ENCODE data around the gene HESX1.

HESX1 gene

DNA sequence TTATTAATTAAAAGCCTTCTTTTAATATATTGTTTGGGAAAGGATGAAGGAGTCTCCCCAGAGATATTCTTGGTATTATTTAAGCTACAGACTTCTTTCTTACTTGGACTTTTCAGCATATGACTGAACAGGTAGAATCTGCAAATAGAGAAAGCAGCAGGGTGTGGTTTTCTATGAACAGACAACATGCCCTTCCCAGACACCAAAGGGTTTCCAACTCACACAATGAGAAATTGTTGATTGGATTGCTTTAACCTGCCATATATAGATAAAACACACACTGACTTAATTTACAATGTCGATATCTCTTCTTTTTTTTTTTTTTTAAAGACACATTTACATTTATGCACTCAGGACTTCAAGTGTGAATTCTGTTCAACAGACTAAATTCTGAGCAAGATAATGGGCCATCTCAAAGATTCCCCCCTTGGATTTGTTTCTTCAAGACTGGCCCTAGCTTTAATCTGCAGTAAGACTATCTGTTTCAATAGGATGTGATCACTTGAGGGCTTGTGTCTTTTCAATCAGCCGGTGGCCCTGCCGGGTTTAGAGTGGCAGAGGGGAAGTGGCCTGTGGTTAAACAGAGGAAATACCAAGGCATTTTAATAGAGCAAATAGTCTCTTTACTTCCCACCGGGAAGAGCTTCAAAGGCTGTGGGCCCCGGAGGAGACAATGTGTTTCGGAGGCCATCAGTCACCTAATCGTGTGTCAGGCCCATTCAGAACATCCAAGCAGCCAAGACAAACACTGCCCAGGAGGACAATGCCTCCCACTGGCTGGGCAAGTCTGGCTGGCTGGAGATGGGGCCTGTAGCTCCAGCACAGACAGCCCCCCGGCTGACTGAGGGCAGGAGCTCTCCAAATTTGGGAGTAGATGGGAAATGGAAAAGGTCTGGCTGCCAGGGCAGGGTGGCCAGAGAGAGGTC lies 40.7 kb downstream of the HESX1 start:
- 0 to 4% methylated on average over 5 to 6 of the region's 8 CpGs for WGBS, 2 experiments (ENCODE audit: insufficient coverage in 2 of 2)
- H3K36me3 ChIP-seq (ENCODE audit: control insufficient read depth, insufficient read depth, low read length) = no peaks in the 10 kb centered on the region
- no peaks in the 10 kb centered on the region for H3K9me3 ChIP-seq (ENCODE audit: control insufficient read depth, low read length)
- H3K27ac ChIP-seq (ENCODE audit: low read depth, low read length, severe bottlenecking) = peak overlapping the region; percentile 69
- no peak overlapping the region for H3K4me3 ChIP-seq (ENCODE audit: extremely low read depth, insufficient read depth, low read length, poor library complexity, severe bottlenecking)
- H3K4me1 ChIP-seq (ENCODE audit: control insufficient read depth, insufficient read depth, low read length, poor library complexity, severe bottlenecking) = peaks cover 58% of the 10 kb centered on the region

DNA sequence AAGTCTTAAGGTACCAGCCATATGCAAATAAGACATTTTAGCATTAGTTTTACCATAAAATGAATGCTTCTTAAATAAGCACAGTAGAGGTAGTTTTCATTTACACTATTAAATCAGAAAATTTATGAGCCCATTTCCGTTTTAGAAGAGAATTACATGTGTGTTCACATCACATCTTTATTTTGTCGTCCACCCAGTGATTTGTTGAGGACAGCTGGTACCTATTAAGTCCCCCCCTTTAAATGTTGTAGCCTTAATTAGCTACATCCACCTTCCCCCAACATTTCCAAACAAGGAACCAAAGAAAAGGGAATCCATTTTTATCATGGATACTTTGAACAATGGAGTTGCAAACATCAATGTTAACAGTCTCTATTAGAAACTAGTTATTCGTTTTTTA lies 41.5 kb downstream of the HESX1 start:
- H3K4me3 ChIP-seq (ENCODE audit: extremely low read depth, insufficient read depth, low read length, poor library complexity, severe bottlenecking) = no peak overlapping the region
- H3K27ac ChIP-seq (ENCODE audit: low read depth, low read length, severe bottlenecking) = no peak overlapping the region
- no CpG with 5 or more reads among the region's 3 CpGs for WGBS, 2 experiments (ENCODE audit: insufficient coverage in 2 of 2)
- peaks cover 55% of the 10 kb centered on the region for H3K4me1 ChIP-seq (ENCODE audit: control insufficient read depth, insufficient read depth, low read length, poor library complexity, severe bottlenecking)
- H3K9me3 ChIP-seq (ENCODE audit: control insufficient read depth, low read length) = no peaks in the 10 kb centered on the region
- no peaks in the 10 kb centered on the region for H3K36me3 ChIP-seq (ENCODE audit: control insufficient read depth, insufficient read depth, low read length)

DNA sequence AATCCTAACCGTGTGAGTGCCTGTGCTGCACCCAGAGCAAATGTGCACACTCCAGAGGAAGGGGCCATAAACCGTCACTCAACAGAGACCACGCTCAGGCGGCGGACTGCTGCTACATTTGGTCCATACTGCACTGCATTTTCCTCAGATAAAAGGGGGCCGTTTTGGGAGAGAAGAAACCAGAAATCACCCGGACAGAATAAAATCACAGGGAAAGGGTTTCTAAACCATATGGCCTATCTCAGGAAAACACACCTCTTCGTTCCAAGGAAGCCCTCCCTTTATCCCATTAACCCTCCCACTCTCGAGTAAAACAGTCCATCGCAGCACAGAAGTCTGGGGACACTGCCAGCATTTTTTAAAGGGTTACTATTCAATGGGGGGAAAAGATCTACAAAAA lies 42.2 kb downstream of the HESX1 start:
- Histone ChIP-seq H3K36me3 (ENCODE audit: control insufficient read depth, insufficient read depth, low read length) (no peaks in the 10 kb centered on the region), H3K4me3 (ENCODE audit: extremely low read depth, insufficient read depth, low read length, poor library complexity, severe bottlenecking) (no peak overlapping the region), H3K9me3 (ENCODE audit: control insufficient read depth, low read length) (no peaks in the 10 kb centered on the region), H3K4me1 (ENCODE audit: control insufficient read depth, insufficient read depth, low read length, poor library complexity, severe bottlenecking) (peaks cover 50% of the 10 kb centered on the region), H3K27ac (ENCODE audit: low read depth, low read length, severe bottlenecking) (peak overlapping the region; percentile 31)
- WGBS, 2 experiments (ENCODE audit: insufficient coverage in 2 of 2) = 71 to 77% methylated on average over 4 to 6 of the region's 10 CpGs

DNA sequence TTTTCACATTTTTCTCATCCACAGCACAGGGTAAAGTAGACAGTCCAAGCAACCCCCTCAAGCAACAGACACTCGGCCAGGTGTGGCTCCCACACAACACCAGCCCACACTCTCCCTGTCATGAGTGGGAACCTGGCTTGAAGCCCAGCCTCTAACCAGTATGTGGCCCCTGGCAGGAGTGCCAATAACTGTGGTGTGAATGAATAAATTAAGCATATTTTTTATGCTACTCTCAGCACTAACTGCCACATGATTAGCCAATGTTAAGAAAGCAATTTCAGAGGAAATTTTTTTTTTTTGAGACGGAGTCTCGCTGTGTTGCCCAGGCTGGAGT lies 44.5 kb downstream of the HESX1 start:
- H3K27ac ChIP-seq (ENCODE audit: low read depth, low read length, severe bottlenecking) = no peak overlapping the region
- H3K4me3 ChIP-seq (ENCODE audit: extremely low read depth, insufficient read depth, low read length, poor library complexity, severe bottlenecking) = no peak overlapping the region
- H3K36me3 ChIP-seq (ENCODE audit: control insufficient read depth, insufficient read depth, low read length) = no peaks in the 10 kb centered on the region
- 87 to 100% methylated on average over 2 to 3 of the region's 3 CpGs for WGBS, 2 experiments (ENCODE audit: insufficient coverage in 2 of 2)
- peaks cover 48% of the 10 kb centered on the region for H3K4me1 ChIP-seq (ENCODE audit: control insufficient read depth, insufficient read depth, low read length, poor library complexity, severe bottlenecking)
- no peaks in the 10 kb centered on the region for H3K9me3 ChIP-seq (ENCODE audit: control insufficient read depth, low read length)

DNA sequence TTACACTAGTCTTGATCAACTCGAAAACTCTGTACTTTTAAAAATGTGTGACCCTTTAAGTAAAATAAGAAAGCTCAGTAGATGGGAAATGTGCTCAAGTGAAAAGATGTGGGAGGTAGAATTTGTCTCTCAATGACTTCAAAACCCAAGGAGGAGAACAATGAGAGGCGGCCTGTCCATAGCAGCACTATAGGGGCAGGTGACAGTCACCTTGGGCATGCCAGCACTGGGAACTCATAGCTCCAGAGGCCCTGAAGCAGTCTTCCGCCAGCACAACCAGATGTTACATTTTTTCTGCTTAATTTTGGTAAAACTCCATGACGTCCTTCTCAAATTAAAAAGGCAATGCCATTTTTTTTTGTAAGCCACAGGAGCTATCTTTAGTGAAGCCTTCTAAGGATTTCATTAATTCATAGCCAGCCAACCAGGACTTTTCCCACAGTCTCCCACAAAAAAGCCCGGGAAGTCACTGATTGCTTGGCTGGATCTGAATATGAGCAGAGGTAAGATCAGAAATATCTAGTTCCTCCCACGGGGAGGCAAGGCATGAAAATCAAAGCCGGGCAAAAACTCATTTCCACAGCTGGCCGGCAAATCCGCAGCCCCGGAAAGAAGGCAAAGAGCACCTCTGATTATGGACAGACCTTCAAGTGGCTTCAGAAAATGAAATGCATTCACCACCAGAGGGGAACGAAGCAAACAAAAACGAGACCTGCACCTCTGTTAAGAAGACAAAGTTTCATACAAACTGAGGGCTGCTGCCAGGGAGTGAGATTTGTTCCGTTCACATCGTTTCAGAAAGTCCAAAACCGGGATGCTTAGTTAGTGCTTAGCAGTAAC lies 45.1 kb downstream of the HESX1 start:
- H3K4me3 ChIP-seq (ENCODE audit: extremely low read depth, insufficient read depth, low read length, poor library complexity, severe bottlenecking) = no peak overlapping the region
- H3K27ac ChIP-seq (ENCODE audit: low read depth, low read length, severe bottlenecking) = no peak overlapping the region
- 77 to 79% methylated on average over 12 to 13 of the region's 15 CpGs for WGBS, 2 experiments (ENCODE audit: insufficient coverage in 2 of 2)
- H3K9me3 ChIP-seq (ENCODE audit: control insufficient read depth, low read length) = no peaks in the 10 kb centered on the region
- peaks cover 47% of the 10 kb centered on the region for H3K4me1 ChIP-seq (ENCODE audit: control insufficient read depth, insufficient read depth, low read length, poor library complexity, severe bottlenecking)
- H3K36me3 ChIP-seq (ENCODE audit: control insufficient read depth, insufficient read depth, low read length) = no peaks in the 10 kb centered on the region

DNA sequence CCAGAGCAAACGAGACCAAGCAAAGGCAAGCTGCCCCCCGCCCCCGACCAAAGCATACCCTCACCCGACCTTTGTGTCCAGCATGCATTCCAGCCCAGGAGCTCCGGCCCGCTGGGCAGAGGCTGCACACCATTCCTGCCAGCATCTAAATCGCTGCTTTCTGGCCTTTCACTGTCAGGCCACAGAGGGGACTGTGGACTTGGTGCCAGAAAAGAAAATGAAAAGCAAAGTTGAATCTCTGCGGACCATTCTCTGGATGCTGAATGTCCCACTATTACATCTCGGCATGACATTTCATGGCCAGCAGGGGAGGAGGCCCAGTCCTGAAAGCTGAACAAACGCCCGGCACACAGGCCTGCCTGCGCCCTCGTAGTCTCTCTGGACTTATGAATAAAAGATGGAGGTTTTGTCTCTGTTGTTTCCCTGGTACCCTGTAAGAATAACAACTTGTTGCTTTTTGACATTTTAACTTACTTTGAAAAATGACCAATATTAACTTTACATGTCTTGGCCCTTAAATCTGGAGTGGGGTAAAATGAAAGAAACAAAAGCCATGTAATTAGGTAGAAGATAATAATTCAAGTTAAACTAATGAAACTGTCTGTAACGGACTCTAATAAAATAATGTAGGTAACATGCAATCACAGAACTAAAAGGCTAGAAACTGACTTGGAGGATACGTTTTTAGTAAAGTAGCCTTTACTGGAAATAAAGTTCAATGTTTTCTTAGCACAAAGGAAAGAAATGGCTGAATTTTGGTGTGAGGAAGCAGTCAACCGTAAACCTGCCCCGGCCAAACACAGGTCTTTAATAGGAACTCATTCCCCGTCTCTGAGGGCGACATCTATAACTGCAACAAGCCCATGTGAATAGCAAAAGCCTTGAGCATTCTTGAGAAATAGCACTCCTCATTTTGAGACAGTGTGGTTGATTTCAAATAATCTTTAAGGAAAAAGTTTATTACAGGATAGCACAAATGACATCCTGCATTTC lies 47.3 kb downstream of the HESX1 start:
- Histone ChIP-seq H3K36me3 (ENCODE audit: control insufficient read depth, insufficient read depth, low read length) (peaks cover 12% of the 10 kb centered on the region), H3K4me1 (ENCODE audit: control insufficient read depth, insufficient read depth, low read length, poor library complexity, severe bottlenecking) (peaks cover 33% of the 10 kb centered on the region), H3K4me3 (ENCODE audit: extremely low read depth, insufficient read depth, low read length, poor library complexity, severe bottlenecking) (no peak overlapping the region), H3K27ac (ENCODE audit: low read depth, low read length, severe bottlenecking) (peak overlapping the region; percentile 60), H3K9me3 (ENCODE audit: control insufficient read depth, low read length) (no peaks in the 10 kb centered on the region)
- 50 to 62% methylated on average over 7 to 11 of the region's 19 CpGs for WGBS, 2 experiments (ENCODE audit: insufficient coverage in 2 of 2)

DNA sequence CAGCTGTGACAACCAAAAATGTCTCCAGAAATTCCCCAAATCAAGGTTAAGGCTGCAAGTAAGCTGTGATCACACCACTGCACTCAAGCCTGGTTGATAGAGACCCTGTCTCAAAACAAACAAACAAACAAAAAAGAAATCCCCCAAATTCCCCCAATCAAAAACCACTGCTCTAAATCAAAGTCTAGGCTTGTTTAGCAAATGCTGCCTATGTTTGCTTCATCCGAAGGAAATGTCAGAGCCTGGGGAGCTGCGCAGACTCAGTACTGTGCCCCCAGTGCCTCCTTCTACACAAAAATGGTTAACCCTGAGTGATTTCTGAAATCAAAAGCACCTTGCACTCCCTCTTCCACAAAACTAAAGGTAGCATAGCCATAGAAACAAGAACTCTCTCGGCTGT lies 48.0 kb downstream of the HESX1 start:
- Histone ChIP-seq H3K9me3 (ENCODE audit: control insufficient read depth, low read length) (no peaks in the 10 kb centered on the region), H3K36me3 (ENCODE audit: control insufficient read depth, insufficient read depth, low read length) (peaks cover 12% of the 10 kb centered on the region), H3K27ac (ENCODE audit: low read depth, low read length, severe bottlenecking) (peak overlapping the region; percentile 60), H3K4me1 (ENCODE audit: control insufficient read depth, insufficient read depth, low read length, poor library complexity, severe bottlenecking) (peaks cover 26% of the 10 kb centered on the region), H3K4me3 (ENCODE audit: extremely low read depth, insufficient read depth, low read length, poor library complexity, severe bottlenecking) (no peak overlapping the region)
- WGBS, 2 experiments (ENCODE audit: insufficient coverage in 2 of 2) = 62 to 80% methylated on average over 2 to 3 of the region's 3 CpGs

DNA sequence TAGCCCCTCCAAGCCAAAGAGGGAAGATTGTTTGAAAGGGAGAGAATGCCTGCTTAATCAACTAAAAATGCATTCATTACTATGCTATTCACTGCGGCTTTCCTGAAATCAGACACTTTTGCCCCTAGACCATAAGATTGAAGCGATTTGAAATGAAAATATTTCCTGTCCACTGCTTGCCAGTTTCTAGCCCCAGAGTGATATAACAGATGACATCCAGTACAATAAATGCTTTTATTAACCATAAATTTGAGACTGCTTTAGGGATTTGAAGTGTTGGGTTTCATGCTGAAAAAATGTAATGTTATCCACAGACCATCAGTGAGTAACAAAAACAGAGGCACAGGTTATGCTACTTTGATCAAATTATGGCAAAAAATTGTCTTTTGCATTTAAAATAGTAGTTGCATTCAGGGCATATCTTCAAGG lies 48.7 kb downstream of the HESX1 start:
- peak overlapping the region; percentile 60 for H3K27ac ChIP-seq (ENCODE audit: low read depth, low read length, severe bottlenecking)
- 86% methylated on average over 1 of the region's 2 CpGs; no CpG with 5 or more reads in 1 of the 2 experiments for WGBS, 2 experiments (ENCODE audit: insufficient coverage in 2 of 2)

DNA sequence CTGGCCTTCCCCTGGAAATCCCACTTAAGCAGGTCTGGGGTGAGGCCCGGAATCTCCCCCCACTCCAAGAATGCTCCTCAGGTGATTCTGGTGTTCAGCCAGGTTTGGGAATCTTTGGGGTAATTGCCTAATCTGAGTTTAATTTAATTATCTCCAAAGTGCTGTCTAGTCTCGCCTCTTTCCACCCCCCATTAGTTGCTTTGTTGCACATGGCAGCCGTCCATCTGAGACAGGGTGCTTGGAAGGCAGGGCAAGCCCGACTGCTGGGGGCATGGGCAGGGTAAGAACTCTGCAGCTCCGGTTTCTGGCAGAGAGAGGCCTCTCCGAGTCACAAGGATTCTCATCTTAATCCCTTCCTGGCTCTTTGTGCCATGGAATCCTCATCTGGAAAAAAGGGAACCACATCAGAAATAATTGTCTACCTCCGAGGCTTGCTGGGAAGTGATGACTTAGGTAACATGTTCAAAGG lies 49.6 kb downstream of the HESX1 start:
- 81 to 87% methylated on average over 4 to 5 of the region's 7 CpGs for WGBS, 2 experiments (ENCODE audit: insufficient coverage in 2 of 2)
- peaks cover 15% of the 10 kb centered on the region for H3K36me3 ChIP-seq (ENCODE audit: control insufficient read depth, insufficient read depth, low read length)
- no peak overlapping the region for H3K4me3 ChIP-seq (ENCODE audit: extremely low read depth, insufficient read depth, low read length, poor library complexity, severe bottlenecking)
- H3K9me3 ChIP-seq (ENCODE audit: control insufficient read depth, low read length) = no peaks in the 10 kb centered on the region
- H3K4me1 ChIP-seq (ENCODE audit: control insufficient read depth, insufficient read depth, low read length, poor library complexity, severe bottlenecking) = peaks cover 25% of the 10 kb centered on the region
- no peak overlapping the region for H3K27ac ChIP-seq (ENCODE audit: low read depth, low read length, severe bottlenecking)

More for the DNA sequence above, 48.7 kb downstream of the HESX1 start:
- H3K4me1 ChIP-seq (ENCODE audit: control insufficient read depth, insufficient read depth, low read length, poor library complexity, severe bottlenecking) = peaks cover 25% of the 10 kb centered on the region
- H3K36me3 ChIP-seq (ENCODE audit: control insufficient read depth, insufficient read depth, low read length) = peaks cover 12% of the 10 kb centered on the region
- H3K9me3 ChIP-seq (ENCODE audit: control insufficient read depth, low read length) = no peaks in the 10 kb centered on the region
- H3K4me3 ChIP-seq (ENCODE audit: extremely low read depth, insufficient read depth, low read length, poor library complexity, severe bottlenecking) = no peak overlapping the region
